ENCODE measurements around the gene GKN1.

GKN1 gene, protein sequence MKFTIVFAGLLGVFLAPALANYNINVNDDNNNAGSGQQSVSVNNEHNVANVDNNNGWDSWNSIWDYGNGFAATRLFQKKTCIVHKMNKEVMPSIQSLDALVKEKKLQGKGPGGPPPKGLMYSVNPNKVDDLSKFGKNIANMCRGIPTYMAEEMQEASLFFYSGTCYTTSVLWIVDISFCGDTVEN

GRCh38 chr2:68974251-68974650 lies at the start of gene GKN1:
Gene GKN1, plus strand, starts transcription at chr2:68974636. Its CDS starts 42 bp downstream, at chr2:68974678.
- Histone ChIP-seq H3K4me1 (ENCODE audit: control insufficient read depth in 2 of 2, insufficient read depth in 2 of 2, low read length in 2 of 2) (peaks cover 0 to 2% of the 10 kb centered on the region in 2 donors), H3K9me3 (ENCODE audit: control insufficient read depth in 2 of 2, low read length in 2 of 2) (no peaks in the 10 kb centered on the region), H3K4me3 (ENCODE audit: low read length in 2 of 2) (no peak within 1 kb of the TSS), H3K36me3 (ENCODE audit: control insufficient read depth in 2 of 2, insufficient read depth in 2 of 2, low read length in 2 of 2) (no peaks in the 10 kb centered on the region), H3K9ac (ENCODE audit: low read depth in 1 of 2, low read length in 2 of 2) (no peak within 1 kb of the TSS), H3K27me3 (ENCODE audit: control insufficient read depth in 2 of 2, insufficient read depth in 2 of 2, low read length in 2 of 2) (peaks cover 0 to 2% of the 10 kb centered on the region in 2 donors), H3K27ac (ENCODE audit: low read depth in 2 of 2, low read length in 2 of 2) (no peak within 1 kb of the TSS)

GRCh38 chr2:68925295-68925896 lies 49.0 kb upstream of the GKN1 start:
- Histone ChIP-seq H3K4me1 (ENCODE audit: control insufficient read depth in 2 of 2, insufficient read depth in 2 of 2, low read length in 2 of 2) (no peaks in the 10 kb centered on the region), H3K27ac (ENCODE audit: low read depth in 2 of 2, low read length in 2 of 2) (no peak overlapping the region), H3K27me3 (ENCODE audit: control insufficient read depth in 2 of 2, insufficient read depth in 2 of 2, low read length in 2 of 2) (no peaks in the 10 kb centered on the region), H3K9ac (ENCODE audit: low read depth in 1 of 2, low read length in 2 of 2) (no peak overlapping the region), H3K4me3 (ENCODE audit: low read length in 2 of 2) (no peak overlapping the region), H3K36me3 (ENCODE audit: control insufficient read depth in 2 of 2, insufficient read depth in 2 of 2, low read length in 2 of 2) (no peaks in the 10 kb centered on the region), H3K9me3 (ENCODE audit: control insufficient read depth in 2 of 2, low read length in 2 of 2) (no peaks in the 10 kb centered on the region)

GRCh38 chr2:68926796-68927195 lies 47.6 kb upstream of the GKN1 start:
- Histone ChIP-seq H3K9me3 (ENCODE audit: control insufficient read depth in 2 of 2, low read length in 2 of 2) (no peaks in the 10 kb centered on the region), H3K4me3 (ENCODE audit: low read length in 2 of 2) (no peak overlapping the region), H3K36me3 (ENCODE audit: control insufficient read depth in 2 of 2, insufficient read depth in 2 of 2, low read length in 2 of 2) (no peaks in the 10 kb centered on the region), H3K27me3 (ENCODE audit: control insufficient read depth in 2 of 2, insufficient read depth in 2 of 2, low read length in 2 of 2) (no peaks in the 10 kb centered on the region), H3K4me1 (ENCODE audit: control insufficient read depth in 2 of 2, insufficient read depth in 2 of 2, low read length in 2 of 2) (no peaks in the 10 kb centered on the region), H3K9ac (ENCODE audit: low read depth in 1 of 2, low read length in 2 of 2) (no peak overlapping the region), H3K27ac (ENCODE audit: low read depth in 2 of 2, low read length in 2 of 2) (no peak overlapping the region)

DNA sequence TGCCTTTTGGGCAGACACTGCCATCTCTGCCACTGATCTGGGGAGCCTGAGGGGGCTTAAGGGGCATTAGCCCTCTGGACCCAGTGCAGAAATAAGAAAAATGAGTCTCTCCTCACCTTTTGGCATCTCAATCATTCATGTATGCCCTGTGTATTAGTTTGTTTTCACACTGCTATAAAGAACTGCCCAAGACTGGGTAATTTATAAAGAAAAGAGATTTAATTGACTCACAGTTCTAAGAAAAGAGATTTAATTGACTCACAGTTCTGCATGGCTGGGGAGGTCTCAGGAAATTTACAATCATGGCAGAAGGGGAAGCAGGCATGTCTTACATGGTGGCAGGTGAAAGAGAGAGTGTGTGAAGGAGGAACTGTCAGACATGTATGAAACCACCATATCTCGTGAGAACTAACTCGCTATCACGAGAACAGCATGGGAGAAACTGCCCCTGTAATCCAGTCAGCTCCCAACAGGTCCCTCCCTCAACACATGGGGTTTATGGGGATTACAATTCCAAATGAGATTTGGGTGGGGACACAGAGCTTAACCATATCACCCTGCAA lies 43.2 kb upstream of the GKN1 start:
- H3K4me3 ChIP-seq (ENCODE audit: low read length in 2 of 2), result no peak overlapping the region
- no peaks in the 10 kb centered on the region for H3K9me3 ChIP-seq (ENCODE audit: control insufficient read depth in 2 of 2, low read length in 2 of 2)
- H3K27ac ChIP-seq (ENCODE audit: low read depth in 2 of 2, low read length in 2 of 2), result no peak overlapping the region
- H3K9ac ChIP-seq (ENCODE audit: low read depth in 1 of 2, low read length in 2 of 2), result no peak overlapping the region
- no peaks in the 10 kb centered on the region for H3K36me3 ChIP-seq (ENCODE audit: control insufficient read depth in 2 of 2, insufficient read depth in 2 of 2, low read length in 2 of 2)
- H3K4me1 ChIP-seq (ENCODE audit: control insufficient read depth in 2 of 2, insufficient read depth in 2 of 2, low read length in 2 of 2), result no peaks in the 10 kb centered on the region
- peaks cover 0 to 1% of the 10 kb centered on the region in 2 donors for H3K27me3 ChIP-seq (ENCODE audit: control insufficient read depth in 2 of 2, insufficient read depth in 2 of 2, low read length in 2 of 2)

GRCh38 chr2:68931799-68932198 lies 42.6 kb upstream of the GKN1 start:
- Histone ChIP-seq H3K27me3 (ENCODE audit: control insufficient read depth in 2 of 2, insufficient read depth in 2 of 2, low read length in 2 of 2) (peaks cover 0 to 1% of the 10 kb centered on the region in 2 donors), H3K9me3 (ENCODE audit: control insufficient read depth in 2 of 2, low read length in 2 of 2) (no peaks in the 10 kb centered on the region), H3K9ac (ENCODE audit: low read depth in 1 of 2, low read length in 2 of 2) (no peak overlapping the region), H3K4me1 (ENCODE audit: control insufficient read depth in 2 of 2, insufficient read depth in 2 of 2, low read length in 2 of 2) (no peaks in the 10 kb centered on the region), H3K27ac (ENCODE audit: low read depth in 2 of 2, low read length in 2 of 2) (no peak overlapping the region), H3K4me3 (ENCODE audit: low read length in 2 of 2) (no peak overlapping the region), H3K36me3 (ENCODE audit: control insufficient read depth in 2 of 2, insufficient read depth in 2 of 2, low read length in 2 of 2) (no peaks in the 10 kb centered on the region)

DNA sequence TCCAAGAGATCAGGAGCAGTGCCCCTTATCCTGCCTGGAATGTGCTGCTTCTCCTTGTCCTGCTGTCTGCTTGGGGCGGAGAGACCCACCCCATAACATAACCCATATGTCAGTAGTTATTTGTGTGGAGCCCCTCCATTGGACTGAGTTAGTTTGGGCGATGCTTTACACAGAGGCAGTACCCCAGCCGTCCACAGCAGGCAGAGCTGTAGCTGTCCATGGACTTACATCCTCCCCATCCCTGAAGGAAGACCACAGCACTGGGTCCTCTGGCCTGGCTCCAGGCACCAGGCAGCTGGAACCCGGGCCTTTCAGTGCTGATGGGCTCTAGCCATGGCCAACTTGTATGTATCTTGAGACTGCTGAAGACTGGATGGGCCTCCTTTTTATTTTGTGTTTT lies 42.0 kb upstream of the GKN1 start:
- Histone ChIP-seq H3K9ac (ENCODE audit: low read depth in 1 of 2, low read length in 2 of 2) (no peak overlapping the region), H3K27ac (ENCODE audit: low read depth in 2 of 2, low read length in 2 of 2) (no peak overlapping the region)

DNA sequence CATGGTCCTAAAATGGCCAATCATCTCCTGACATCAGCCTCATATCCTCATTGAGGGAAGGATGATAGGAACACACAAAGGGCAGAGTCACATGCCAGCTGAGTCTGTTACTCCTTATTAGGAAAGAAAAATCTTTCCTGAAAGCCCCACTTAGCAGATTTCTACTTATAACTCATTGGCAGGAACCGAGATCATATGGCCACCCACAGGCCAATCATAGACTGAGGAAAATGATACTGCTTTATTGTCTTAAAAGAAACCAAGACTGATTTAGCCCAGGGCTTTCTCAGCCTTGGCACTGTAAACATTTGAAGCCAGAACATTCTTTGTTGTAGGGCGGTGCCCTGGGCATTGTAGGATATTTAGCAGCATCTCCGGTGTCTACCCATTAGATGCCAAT lies 40.4 kb upstream of the GKN1 start:
- no peaks in the 10 kb centered on the region for H3K36me3 ChIP-seq (ENCODE audit: control insufficient read depth in 2 of 2, insufficient read depth in 2 of 2, low read length in 2 of 2)
- H3K9ac ChIP-seq (ENCODE audit: low read depth in 1 of 2, low read length in 2 of 2), result no peak overlapping the region
- no peaks in the 10 kb centered on the region for H3K9me3 ChIP-seq (ENCODE audit: control insufficient read depth in 2 of 2, low read length in 2 of 2)
- peaks cover 0 to 1% of the 10 kb centered on the region in 2 donors for H3K27me3 ChIP-seq (ENCODE audit: control insufficient read depth in 2 of 2, insufficient read depth in 2 of 2, low read length in 2 of 2)
- no peak overlapping the region for H3K27ac ChIP-seq (ENCODE audit: low read depth in 2 of 2, low read length in 2 of 2)
- H3K4me3 ChIP-seq (ENCODE audit: low read length in 2 of 2), result no peak overlapping the region
- no peaks in the 10 kb centered on the region for H3K4me1 ChIP-seq (ENCODE audit: control insufficient read depth in 2 of 2, insufficient read depth in 2 of 2, low read length in 2 of 2)

More for the DNA sequence above, 42.0 kb upstream of the GKN1 start:
- Histone ChIP-seq H3K36me3 (ENCODE audit: control insufficient read depth in 2 of 2, insufficient read depth in 2 of 2, low read length in 2 of 2) (no peaks in the 10 kb centered on the region), H3K4me1 (ENCODE audit: control insufficient read depth in 2 of 2, insufficient read depth in 2 of 2, low read length in 2 of 2) (no peaks in the 10 kb centered on the region), H3K27me3 (ENCODE audit: control insufficient read depth in 2 of 2, insufficient read depth in 2 of 2, low read length in 2 of 2) (peaks cover 0 to 1% of the 10 kb centered on the region in 2 donors), H3K4me3 (ENCODE audit: low read length in 2 of 2) (no peak overlapping the region), H3K9me3 (ENCODE audit: control insufficient read depth in 2 of 2, low read length in 2 of 2) (no peaks in the 10 kb centered on the region)

- no peak overlapping the region for H3K9ac ChIP-seq (ENCODE audit: low read depth in 1 of 2, low read length in 2 of 2)
- peaks cover 0 to 1% of the 10 kb centered on the region in 2 donors for H3K27me3 ChIP-seq (ENCODE audit: control insufficient read depth in 2 of 2, insufficient read depth in 2 of 2, low read length in 2 of 2)
- H3K27ac ChIP-seq (ENCODE audit: low read depth in 2 of 2, low read length in 2 of 2), result no peak overlapping the region
- no peaks in the 10 kb centered on the region for H3K36me3 ChIP-seq (ENCODE audit: control insufficient read depth in 2 of 2, insufficient read depth in 2 of 2, low read length in 2 of 2)
- no peak overlapping the region for H3K4me3 ChIP-seq (ENCODE audit: low read length in 2 of 2)
- no peaks in the 10 kb centered on the region for H3K4me1 ChIP-seq (ENCODE audit: control insufficient read depth in 2 of 2, insufficient read depth in 2 of 2, low read length in 2 of 2)
- H3K9me3 ChIP-seq (ENCODE audit: control insufficient read depth in 2 of 2, low read length in 2 of 2), result no peaks in the 10 kb centered on the region
These were observed 39.0 kb upstream of the GKN1 start for GRCh38 chr2:68935471-68935870.

GRCh38 chr2:68936427-68936826 lies 38.0 kb upstream of the GKN1 start:
- H3K4me1 ChIP-seq (ENCODE audit: control insufficient read depth in 2 of 2, insufficient read depth in 2 of 2, low read length in 2 of 2), result no peaks in the 10 kb centered on the region
- H3K4me3 ChIP-seq (ENCODE audit: low read length in 2 of 2), result no peak overlapping the region
- H3K9ac ChIP-seq (ENCODE audit: low read depth in 1 of 2, low read length in 2 of 2), result no peak overlapping the region
- H3K9me3 ChIP-seq (ENCODE audit: control insufficient read depth in 2 of 2, low read length in 2 of 2), result no peaks in the 10 kb centered on the region
- peaks cover 0 to 1% of the 10 kb centered on the region in 2 donors for H3K27me3 ChIP-seq (ENCODE audit: control insufficient read depth in 2 of 2, insufficient read depth in 2 of 2, low read length in 2 of 2)
- no peak overlapping the region for H3K27ac ChIP-seq (ENCODE audit: low read depth in 2 of 2, low read length in 2 of 2)
- H3K36me3 ChIP-seq (ENCODE audit: control insufficient read depth in 2 of 2, insufficient read depth in 2 of 2, low read length in 2 of 2), result no peaks in the 10 kb centered on the region

DNA sequence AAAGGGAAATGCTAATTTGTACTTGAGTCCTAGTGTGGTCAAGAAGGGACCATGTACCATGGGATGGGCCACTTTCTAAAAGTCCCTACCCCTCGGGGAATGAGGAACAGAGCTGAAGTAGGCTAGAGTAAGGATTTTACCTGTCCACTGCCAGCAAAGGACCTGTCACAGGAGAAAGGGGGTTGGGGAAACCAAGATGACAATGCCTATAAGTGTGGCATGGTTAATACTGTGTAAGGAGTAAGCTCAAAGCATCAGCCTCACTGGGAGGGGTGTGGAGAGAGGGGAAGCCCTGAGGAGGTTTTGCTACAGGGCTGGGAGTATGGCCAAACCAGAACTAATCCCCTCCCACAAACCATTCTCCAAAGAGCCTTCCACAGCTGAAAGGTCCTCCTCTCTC lies 37.5 kb upstream of the GKN1 start:
- Histone ChIP-seq H3K4me3 (ENCODE audit: low read length in 2 of 2) (no peak overlapping the region), H3K36me3 (ENCODE audit: control insufficient read depth in 2 of 2, insufficient read depth in 2 of 2, low read length in 2 of 2) (no peaks in the 10 kb centered on the region), H3K9ac (ENCODE audit: low read depth in 1 of 2, low read length in 2 of 2) (no peak overlapping the region), H3K27ac (ENCODE audit: low read depth in 2 of 2, low read length in 2 of 2) (no peak overlapping the region), H3K4me1 (ENCODE audit: control insufficient read depth in 2 of 2, insufficient read depth in 2 of 2, low read length in 2 of 2) (no peaks in the 10 kb centered on the region), H3K27me3 (ENCODE audit: control insufficient read depth in 2 of 2, insufficient read depth in 2 of 2, low read length in 2 of 2) (peaks cover 0 to 1% of the 10 kb centered on the region in 2 donors), H3K9me3 (ENCODE audit: control insufficient read depth in 2 of 2, low read length in 2 of 2) (no peaks in the 10 kb centered on the region)
